Astrocyte (in vitro differentiated cells and primary cell): ENCODE measurements around the gene ISL2.

Experiments used
- CTCF ChIP-seq: IDR thresholded peaks from 2 replicates; pipeline ENCODE4 v1.5.1; 2011; ENCODE audit warnings: low read depth, mild to moderate bottlenecking, inconsistent platforms, low read length, moderate library complexity; ENCODE audit not compliant: insufficient read depth
- EZH2 ChIP-seq: IDR thresholded peaks from 2 replicates; pipeline ENCODE4 v1.6.1; 2012; ENCODE audit warnings: mild to moderate bottlenecking, low read length, inconsistent platforms; ENCODE audit not compliant: insufficient read depth

GRCh38 chr15:76380249-76380648 is 43.7 kb downstream of the ISL2 start:
- TF ChIP-seq CTCF (no peak), EZH2 (no peak)
